RKO (cell line): ENCODE results near the gene ACBD6.

Experiments
- DNase-seq: peaks from one replicate; pipeline ENCODE4 v3.0.0-alpha.2; 2016; ENCODE audit warnings: low spot score

ACBD6 gene

DNA sequence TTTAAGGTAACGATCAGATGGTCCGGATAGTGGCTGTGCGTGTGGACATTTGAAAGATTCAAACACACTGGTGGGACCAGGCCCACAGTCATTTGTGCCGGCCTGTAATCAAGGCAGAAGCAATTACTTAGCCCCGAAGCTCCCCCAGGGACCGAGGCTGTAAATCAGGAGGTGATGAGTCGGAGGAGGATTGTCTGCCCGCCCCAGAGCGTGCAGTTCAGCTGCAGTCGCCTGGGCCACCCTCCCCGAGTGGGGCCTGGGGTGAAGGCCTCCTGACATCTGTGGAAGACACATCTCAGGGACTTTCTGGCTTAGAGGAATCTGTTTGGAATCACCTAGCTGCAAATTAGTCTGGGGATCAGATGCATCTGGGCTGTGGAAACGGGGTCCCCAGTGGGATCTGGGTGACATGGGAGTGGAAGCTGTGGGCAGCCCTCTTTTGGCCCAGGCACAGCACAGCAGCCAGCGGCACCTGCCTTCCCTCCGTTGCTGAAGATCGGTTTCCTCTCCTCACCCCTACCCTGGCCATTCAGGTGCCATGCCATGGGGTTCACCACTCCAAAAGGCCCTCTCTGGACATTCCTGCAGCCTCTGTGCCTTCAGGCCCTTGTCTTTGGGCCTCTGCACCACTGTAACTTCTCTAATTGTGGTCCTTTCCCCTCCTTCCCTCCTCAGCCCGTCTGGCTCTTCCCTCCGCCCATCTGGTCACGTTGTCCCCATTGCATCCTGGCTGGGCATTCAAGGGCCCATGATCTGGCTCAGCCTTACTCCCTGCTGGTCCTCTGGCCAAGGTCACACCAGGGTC lies 246.6 kb downstream of the ACBD6 start:
- DNase-seq = no peak

GRCh38 chr1:180254854-180255253 lies 247.5 kb downstream of the ACBD6 start:
- DNase-seq = no peak

DNA sequence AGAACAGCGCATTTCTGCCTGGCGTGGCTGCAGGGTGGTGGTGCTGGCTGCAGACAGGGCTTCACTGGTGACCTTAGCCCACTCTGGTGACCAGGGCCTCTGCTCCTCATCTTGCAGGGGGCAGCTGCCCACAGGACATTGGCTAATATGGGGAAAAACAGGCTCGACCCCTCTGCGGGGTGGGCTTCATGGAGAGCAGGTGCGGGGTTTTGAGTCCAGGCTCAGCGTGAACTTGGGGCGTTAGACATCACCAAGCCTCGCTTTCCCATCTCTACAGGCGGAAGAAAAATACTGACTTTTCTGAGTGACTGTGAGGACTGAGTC lies 247.9 kb downstream of the ACBD6 start:
- DNase-seq = no peak

DNA sequence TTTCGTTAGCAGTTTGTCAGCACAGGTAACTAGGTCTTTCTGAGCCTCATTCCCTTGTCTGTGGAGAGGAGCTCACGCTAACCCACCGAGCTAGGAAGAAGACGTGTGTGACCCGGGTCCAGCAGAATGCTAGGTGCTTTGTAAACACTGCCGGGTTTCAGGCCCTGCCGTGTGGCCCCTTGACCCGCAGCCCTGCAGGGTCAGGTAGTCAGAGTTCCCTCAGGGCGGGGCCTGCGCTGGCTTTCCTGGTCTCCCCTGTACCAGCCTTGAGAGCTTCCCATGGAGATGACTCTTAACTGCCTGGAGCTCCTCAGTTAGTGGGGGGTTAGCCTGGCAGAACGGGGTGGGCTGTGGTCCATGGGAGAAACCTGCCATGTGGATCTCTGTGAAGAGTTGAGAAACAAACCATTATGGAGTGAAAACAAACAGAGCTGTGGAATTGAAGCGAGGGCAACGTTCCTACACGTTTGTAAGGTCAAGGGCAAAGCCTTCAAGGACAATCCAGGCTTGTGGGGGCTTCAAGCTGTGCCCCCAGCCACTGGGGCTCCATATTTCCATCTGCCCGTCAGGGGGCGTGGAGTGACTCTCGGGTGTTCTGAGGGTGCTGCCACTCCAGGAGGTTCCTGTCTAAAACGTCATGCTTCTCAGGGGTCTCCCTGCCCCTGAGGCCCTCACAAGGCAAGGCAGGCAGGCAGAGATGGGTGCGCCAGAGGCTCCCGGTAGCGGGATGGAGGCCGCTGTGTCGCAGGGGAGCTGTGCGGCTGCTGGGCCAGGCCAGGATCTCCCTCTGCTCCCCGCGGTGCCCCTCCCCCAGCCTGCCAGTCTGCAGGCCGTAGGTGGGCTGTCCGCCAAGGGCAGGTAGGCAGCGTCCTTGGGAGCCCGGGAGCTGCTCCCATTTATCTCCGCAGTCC lies 248.5 kb downstream of the ACBD6 start:
- no peak for DNase-seq

DNA sequence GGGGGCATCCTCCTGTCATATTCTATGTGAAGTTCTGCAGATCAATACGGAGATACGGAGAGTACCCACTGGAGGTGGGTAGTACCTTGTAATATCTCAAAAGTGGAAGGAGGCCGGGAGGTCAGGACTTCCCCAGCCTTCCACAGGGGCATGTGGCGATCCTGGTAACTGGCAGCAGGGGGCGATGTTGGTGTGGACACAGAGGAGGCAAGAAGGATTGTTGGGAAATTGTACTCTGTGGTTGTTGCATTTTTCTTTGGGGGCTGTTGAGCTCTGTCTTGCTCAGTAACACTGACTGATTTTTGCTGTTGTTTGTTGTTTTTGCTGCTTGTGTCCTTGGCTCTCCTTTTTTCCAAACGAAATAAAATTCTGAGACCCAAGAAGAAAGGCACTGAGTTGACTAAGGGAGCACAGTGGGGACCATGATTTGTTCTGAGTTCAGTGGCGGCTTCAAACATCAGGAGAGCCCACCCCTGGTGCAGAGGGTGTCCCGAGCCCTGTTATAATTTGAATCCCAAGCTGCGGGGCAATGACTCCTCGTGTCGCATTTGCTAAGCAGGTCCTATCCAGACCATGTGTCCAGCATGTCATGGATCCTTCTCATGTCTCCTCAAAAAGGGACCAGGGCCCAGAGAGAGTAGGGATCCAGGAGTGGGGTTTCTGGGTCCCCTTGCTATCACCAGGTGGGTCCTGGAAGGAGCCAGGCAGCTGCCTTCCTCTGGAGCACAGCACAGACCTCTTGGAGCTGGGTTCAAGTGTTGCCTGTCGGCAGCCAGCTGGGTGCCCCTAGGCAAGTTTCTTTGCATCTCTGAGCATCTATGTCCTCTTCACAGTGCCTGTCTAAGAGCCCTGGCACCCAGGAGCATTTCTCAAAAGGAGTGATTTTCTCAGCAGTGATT lies 249.5 kb downstream of the ACBD6 start:
- DNase-seq = peak; percentile 43

GRCh38 chr1:180251526-180252305 lies 250.7 kb downstream of the ACBD6 start:
- DNase-seq = no peak

GRCh38 chr1:180250883-180251509 lies 251.4 kb downstream of the ACBD6 start:
- no peak for DNase-seq

GRCh38 chr1:180250499-180250770 lies 251.9 kb downstream of the ACBD6 start:
- DNase-seq = no peak

DNA sequence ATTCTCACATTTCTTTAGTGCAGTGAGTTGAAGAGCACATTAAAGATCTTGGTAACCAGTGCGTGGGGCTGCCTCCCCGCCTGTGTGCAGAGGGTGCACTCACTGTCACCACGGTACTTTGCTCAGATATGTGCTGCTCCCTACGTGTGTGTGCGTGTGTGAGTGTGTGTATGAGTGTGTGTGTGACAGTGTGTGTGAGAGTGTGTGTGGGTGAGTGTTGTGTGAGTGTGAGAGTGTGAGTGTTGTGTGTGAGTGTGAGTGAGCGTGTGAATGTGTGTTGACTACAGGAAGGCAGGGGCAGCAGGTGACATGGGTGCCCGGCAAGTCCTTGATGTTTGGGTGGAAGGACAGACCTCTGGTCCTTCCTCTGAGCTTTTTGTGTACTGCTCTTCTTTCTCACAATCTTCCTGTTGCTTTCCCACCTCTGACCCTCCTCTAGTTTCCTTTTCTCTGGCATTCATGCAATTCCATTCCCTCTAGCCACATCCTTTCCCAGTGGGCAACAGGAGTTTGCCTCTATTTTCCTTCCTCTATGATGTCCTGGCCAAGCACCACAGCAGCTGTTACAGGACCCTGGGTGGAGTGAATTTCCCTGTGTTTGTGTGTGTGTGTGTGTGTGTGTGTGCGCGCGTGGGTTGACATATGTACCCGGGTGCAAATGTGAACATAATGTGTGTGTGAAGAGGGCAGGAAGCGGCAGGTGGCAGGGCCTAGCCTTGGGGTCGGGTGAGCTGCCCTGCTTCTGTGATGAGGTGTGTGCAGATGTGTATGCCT lies 252.5 kb downstream of the ACBD6 start:
- DNase-seq = no peak

DNA sequence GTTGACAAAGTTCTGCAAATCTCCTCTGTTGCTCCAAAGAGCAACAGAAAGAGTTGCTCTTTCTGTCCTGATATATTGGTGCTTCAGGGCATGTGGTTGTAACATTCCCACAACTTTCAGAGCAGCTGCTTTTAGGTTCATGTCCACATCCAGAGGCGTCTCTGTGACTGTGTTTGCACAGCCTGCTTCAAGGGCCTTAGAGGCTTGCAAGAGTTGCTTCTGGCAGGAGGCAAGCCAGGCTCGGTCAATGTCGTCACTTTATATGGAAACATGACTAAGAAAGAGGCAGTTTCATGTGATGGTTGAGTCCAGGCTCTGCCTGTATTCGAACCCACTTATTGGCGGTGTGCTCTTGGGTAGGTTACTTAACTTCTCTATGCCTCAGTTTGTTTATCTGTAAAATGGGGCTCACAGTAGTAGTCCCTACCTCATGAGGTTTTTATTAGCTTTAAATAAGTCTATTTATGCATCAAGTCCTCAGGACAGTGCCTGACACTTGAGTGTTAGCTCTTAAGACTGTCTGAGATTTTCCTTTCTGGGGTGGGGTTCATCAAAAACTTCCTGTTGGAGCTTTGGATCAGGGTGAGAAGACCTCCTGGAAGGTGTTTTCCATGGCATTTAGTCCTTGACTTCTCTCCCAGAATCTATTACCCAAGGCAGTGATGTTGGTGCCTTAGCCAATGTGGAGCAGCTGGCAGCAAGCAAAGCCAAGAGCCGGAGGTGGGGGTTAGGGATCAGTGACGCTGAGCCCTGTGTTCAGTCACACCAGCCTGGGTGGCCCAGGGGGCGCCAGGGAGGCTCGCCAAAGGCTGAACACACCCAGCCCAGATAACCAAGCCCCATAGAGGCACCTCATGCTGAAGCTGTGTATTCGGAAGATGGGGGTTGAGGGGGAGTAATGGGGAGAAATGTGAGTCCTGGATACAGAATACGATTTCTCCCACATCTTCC lies 253.4 kb downstream of the ACBD6 start:
- no peak for DNase-seq

DNA sequence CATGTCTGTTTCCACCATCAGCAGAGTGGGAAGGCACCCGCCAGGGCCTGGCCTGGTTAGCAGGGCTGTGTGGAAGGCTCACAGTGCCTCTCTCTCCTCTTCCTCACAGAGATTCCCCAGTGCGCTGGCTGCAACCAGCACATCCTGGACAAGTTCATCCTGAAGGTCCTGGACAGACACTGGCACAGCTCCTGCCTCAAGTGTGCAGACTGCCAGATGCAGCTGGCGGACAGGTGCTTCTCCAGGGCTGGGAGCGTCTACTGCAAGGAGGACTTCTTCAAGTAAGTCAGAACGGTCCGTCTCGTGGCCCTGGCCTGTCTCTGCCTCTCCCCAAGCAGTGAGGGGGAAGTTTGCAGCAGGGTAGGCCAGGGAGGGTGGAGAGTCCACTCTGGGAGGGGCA lies 254.2 kb downstream of the ACBD6 start:
- no peak for DNase-seq

DNA sequence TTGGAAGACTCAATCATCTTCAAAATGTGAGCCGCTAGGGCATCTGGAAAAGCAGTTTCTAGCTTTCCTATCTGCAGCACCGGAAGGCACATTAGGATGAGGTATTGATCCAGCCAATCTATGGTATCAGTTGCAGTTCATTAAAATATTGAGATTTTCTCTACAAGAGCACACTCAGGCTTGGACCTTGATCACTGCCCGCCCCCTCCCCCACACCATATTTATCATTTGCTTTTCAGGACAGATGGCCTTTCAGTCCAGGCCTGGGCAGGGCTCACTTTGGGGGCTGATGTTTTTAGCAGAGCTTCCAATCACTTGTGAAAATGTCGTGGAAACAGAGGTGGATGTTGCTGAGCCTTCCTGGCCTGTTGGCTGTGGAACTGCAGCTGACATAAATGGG lies 254.8 kb downstream of the ACBD6 start:
- no peak for DNase-seq

GRCh38 chr1:180247061-180247460 lies 255.3 kb downstream of the ACBD6 start:
- no peak for DNase-seq

- no peak for DNase-seq
These were observed 255.8 kb downstream of the ACBD6 start for GRCh38 chr1:180246579-180246978.

DNA sequence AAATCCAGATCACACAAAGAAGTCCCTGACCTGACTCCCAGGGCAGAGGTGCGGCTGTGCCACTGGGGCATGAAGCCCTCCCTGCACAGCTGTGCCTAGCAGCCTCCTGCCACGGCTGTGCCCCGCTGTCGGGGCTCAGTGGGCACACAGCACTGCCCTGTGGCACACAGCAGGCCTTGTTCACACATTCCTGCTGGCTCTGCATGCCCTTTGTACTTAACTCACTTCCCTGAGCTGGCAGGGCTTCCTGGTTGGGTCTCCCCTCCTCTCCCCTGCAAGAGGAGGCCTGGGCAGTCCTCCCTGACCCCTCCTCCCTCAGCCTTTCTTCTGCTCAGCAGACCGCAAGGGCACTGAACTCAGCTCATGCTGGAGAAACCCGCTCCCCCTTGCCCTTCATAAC lies 257.5 kb downstream of the ACBD6 start:
- DNase-seq = no peak

- peak; percentile 26 for DNase-seq
These were observed 258.7 kb downstream of the ACBD6 start for GRCh38 chr1:180243517-180244221.

- no peak for DNase-seq
These were observed 260.4 kb downstream of the ACBD6 start for GRCh38 chr1:180241716-180242544.
